Skeletal muscle tissue (tissue), 4 donors: ENCODE measurements around the gene ISL2. TPM values are rescaled to one million over a fixed set of nuclear protein-coding genes. Genes with fewer than 3 reads are reported as not detected.

Experiments used
- H3K27ac ChIP-seq: one replicate; pipeline ENCODE4 v1.7.0; 2013; ENCODE audit warnings: mild to moderate bottlenecking, low read depth, low read length, inconsistent platforms
- H3K27me3 ChIP-seq, 3 donors: one replicate each; pipeline ENCODE4 v1.7.0; 2013; ENCODE audit warnings: low read length in 3 of 3; ENCODE audit not compliant: control insufficient read depth in 3 of 3, insufficient read depth in 3 of 3
- H3K36me3 ChIP-seq, 3 donors: one replicate each; pipeline ENCODE4 v1.7.0; 2013; ENCODE audit warnings: low read length in 3 of 3; ENCODE audit not compliant: control insufficient read depth in 3 of 3, insufficient read depth in 3 of 3
- H3K4me1 ChIP-seq, 3 donors: one replicate each; pipeline ENCODE4 v1.7.0; 2013; ENCODE audit warnings: low read length in 3 of 3, mild to moderate bottlenecking in 3 of 3; ENCODE audit not compliant: control insufficient read depth in 3 of 3, insufficient read depth in 3 of 3
- H3K4me3 ChIP-seq, 3 donors: one replicate each; pipeline ENCODE4 v1.7.0; 2013; ENCODE audit warnings: low read length in 3 of 3
- H3K9ac ChIP-seq, 3 donors: one replicate each; pipeline ENCODE4 v1.7.0; 2013; ENCODE audit warnings: low read length in 3 of 3, mild to moderate bottlenecking in 3 of 3, moderate library complexity in 2 of 3, low read depth in 1 of 3
- H3K9me3 ChIP-seq, 3 donors: one replicate each; pipeline ENCODE4 v1.7.0; 2013; ENCODE audit warnings: low read length in 3 of 3; ENCODE audit not compliant: control insufficient read depth in 3 of 3
- total RNA-seq: library from RNA; depleted of rRNA; stranded (reverse); fragments of >200 nt; gene quantifications from one replicate; pipeline ENCODE4 v1.2.3, GENCODE V29; 2014
- donor health status: Osteomylitis.

The ISL2 gene
- total RNA-seq, 1 donor from 2014 or later = not detected

DNA sequence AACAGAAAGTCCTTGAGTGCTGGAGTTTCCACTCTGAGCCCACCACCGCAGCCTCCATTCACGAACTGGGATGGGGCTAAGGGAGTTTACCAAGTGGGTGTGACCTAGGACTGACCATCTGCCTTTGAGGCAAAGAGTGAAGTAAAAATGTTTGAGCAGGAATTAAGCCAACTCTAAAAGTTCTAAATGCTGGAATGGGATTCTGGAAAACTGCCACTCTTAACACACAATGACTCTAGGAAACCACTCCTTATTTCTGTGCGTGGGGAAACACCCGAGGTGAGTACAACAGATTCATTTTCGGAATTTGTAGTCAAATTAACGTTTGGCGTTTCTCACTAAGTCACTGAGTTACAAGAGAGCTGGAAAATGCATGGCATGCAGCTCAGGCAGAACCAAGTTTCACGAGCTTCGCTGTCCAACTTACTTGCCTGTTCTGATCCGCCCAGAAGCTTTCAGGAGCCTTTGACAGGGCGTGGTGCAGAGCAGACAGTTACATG lies 31.6 kb downstream of the ISL2 start:
- H3K9me3 ChIP-seq = no peaks in the 10 kb centered on the region
- no peak overlapping the region for H3K27ac ChIP-seq
- no peak overlapping the region for H3K4me3 ChIP-seq

DNA sequence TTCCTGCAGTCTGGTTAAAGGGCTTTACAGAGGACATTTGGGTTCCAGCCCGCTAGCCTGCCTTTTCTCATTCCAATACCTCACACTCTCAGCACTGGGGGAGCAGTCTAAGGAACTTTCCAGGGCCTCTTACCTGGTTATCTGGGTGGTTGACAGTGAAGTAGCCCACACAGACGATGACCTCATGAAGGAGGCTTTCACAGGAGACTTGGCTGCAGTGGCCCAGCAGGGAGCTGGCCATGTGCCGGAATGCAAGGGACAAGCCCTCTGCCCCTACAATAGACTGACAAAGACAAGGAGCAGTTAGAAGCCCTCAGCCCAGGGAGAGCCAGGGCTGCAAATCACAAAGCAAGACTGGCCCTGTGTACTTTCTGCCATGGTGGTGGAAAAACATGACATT lies 39.5 kb downstream of the ISL2 start:
- Histone ChIP-seq H3K4me3 (no peak overlapping the region), H3K9me3 (no peaks in the 10 kb centered on the region), H3K4me1 (no peaks in the 10 kb centered on the region), H3K36me3 (peaks cover 0 to 10% (median 9%) of the 10 kb centered on the region in 3 donors), H3K9ac (no peak overlapping the region), H3K27ac (no peak overlapping the region), H3K27me3 (no peaks in the 10 kb centered on the region)

More for the DNA sequence above, 31.6 kb downstream of the ISL2 start:
- H3K4me1 ChIP-seq = peaks cover 0 to 6% (median 0%) of the 10 kb centered on the region in 3 donors
- no peak overlapping the region for H3K9ac ChIP-seq
- peaks cover 0 to 3% (median 0%) of the 10 kb centered on the region in 3 donors for H3K36me3 ChIP-seq
- H3K27me3 ChIP-seq = no peaks in the 10 kb centered on the region

DNA sequence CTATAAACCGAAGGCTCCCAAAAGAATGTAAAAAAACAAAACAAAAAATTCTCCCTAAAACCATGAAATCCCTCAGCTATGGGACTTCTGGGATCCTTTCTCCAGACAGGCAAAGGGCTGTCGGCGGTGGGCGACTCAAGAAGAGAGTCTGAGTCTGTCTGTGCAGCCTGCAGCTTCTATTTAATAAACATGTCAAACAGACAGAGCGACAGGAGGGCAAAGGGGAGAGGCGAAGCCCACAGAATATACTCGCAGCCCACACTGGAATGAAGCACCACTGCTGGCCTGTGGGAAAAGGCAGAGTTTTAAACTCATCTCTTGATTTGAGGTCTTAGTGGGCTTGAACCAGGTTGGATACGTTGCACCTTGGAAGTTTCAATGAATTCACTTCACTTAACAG lies 40.2 kb downstream of the ISL2 start:
- Histone ChIP-seq H3K9me3 (no peaks in the 10 kb centered on the region), H3K4me3 (no peak overlapping the region), H3K36me3 (peaks cover 0 to 10% (median 9%) of the 10 kb centered on the region in 3 donors), H3K27me3 (no peaks in the 10 kb centered on the region), H3K9ac (no peak overlapping the region), H3K27ac (no peak overlapping the region), H3K4me1 (no peaks in the 10 kb centered on the region)

DNA sequence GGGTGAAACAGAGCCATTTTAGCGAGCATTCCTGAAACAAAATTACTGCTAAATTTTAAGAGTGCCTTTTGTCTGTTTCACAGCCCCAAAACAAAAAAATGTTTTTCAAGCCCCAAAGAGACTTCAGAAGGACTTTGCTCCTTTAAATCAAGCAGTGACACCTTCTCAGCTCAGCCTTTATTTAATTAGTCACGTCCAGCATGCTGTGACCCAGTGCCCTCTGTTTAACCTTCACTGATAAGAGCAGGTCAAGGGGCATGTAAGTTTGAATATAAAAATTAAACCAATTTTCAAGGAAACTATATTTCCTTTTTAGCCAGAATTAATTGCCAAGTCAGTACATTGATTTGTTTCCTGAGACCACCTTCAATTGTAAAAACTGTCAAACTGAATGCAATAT lies 40.6 kb downstream of the ISL2 start:
- Histone ChIP-seq H3K27me3 (no peaks in the 10 kb centered on the region), H3K27ac (no peak overlapping the region), H3K4me1 (no peaks in the 10 kb centered on the region), H3K9me3 (no peaks in the 10 kb centered on the region), H3K9ac (no peak overlapping the region), H3K4me3 (no peak overlapping the region), H3K36me3 (peaks cover 0 to 9% (median 7%) of the 10 kb centered on the region in 3 donors)

DNA sequence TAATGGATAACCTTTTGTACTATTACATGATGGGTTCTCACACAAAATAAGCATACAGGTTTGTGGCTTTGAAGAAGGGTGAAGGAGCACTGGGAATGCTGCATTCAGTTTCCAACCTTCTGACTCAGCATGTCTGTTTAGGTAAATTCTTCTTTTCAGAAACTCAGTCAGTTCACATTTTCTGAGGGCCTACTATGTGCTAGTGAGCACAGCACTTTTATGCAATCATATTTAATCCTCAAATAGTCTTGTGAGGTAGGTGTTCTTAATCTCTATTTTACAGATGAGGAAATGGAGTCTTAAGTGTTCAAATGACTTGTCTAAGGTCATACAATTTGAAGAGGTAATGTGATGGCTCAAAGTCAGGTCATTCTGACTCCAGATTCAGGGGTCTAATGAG lies 41.2 kb downstream of the ISL2 start:
- Histone ChIP-seq H3K4me1 (no peaks in the 10 kb centered on the region), H3K9me3 (no peaks in the 10 kb centered on the region), H3K9ac (no peak overlapping the region), H3K36me3 (peaks cover 0 to 9% (median 7%) of the 10 kb centered on the region in 3 donors), H3K27me3 (no peaks in the 10 kb centered on the region), H3K4me3 (no peak overlapping the region), H3K27ac (no peak overlapping the region)

DNA sequence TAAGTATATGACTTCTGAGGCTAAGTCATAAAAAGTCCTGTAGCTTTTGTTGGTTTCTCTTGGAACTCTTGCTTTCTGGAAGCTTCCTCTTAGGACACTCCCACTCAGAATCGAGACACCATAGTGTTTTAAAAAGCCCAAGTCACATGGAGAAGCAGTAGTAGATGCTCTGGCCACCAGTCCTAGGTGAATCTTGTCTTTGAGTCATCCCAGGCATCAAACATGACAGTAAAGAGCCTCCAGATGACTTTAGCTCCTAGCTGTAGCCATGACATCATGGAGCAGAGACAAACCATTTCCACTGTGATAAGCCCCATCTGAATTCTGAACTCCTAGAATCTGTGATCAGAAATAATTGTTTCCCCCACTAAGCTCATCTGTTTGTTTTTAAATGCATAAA lies 42.1 kb downstream of the ISL2 start:
- H3K9ac ChIP-seq = no peak overlapping the region
- H3K4me1 ChIP-seq = no peaks in the 10 kb centered on the region
- H3K27me3 ChIP-seq = no peaks in the 10 kb centered on the region
- no peaks in the 10 kb centered on the region for H3K9me3 ChIP-seq
- H3K36me3 ChIP-seq = peaks cover 0 to 4% (median 3%) of the 10 kb centered on the region in 3 donors
- H3K27ac ChIP-seq = no peak overlapping the region
- H3K4me3 ChIP-seq = no peak overlapping the region

DNA sequence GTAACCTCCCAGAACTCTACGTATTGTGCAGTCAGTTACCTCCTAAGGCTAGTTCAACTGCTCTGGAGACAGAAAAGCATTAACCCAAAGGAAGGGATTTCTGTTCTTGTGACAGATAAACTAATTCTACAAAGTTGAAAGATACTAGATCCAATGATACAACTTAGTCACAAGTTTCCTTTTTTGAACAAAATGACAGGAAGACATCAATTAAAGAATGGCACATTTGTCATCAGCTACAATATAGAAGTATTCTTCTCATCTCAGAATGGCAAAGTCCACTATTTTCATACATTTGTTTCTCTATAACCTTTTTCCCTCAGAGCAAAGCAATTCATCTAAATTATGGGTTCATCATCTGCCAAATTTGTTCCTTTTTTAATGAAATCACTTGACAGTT lies 43.7 kb downstream of the ISL2 start:
- Histone ChIP-seq H3K36me3 (peaks cover 0 to 4% (median 3%) of the 10 kb centered on the region in 3 donors), H3K4me1 (no peaks in the 10 kb centered on the region), H3K27ac (no peak overlapping the region), H3K4me3 (no peak overlapping the region), H3K9me3 (no peaks in the 10 kb centered on the region), H3K9ac (no peak overlapping the region), H3K27me3 (no peaks in the 10 kb centered on the region)

DNA sequence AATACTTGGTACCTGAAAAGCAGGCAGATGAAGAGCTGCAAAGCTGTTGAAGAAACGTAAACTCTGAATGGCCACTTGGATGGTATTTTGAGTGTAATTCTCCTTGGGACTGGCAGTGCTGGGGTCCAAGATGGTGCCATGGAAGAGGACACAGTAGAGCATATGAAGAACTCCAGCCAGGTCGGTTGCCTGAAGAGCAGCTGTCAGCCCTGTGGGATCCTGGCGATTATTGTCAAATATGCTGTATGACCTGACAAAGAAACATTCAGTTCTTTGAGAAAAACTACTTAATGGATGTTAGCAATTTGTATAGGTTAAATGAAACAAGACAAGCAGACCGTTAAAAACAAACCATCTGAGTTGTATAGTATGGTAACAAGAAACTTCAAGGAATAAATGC lies 44.8 kb downstream of the ISL2 start:
- Histone ChIP-seq H3K27me3 (no peaks in the 10 kb centered on the region), H3K36me3 (peaks cover 0 to 4% (median 0%) of the 10 kb centered on the region in 3 donors), H3K9ac (no peak overlapping the region), H3K4me3 (no peak overlapping the region), H3K27ac (no peak overlapping the region), H3K4me1 (no peaks in the 10 kb centered on the region), H3K9me3 (no peaks in the 10 kb centered on the region)

DNA sequence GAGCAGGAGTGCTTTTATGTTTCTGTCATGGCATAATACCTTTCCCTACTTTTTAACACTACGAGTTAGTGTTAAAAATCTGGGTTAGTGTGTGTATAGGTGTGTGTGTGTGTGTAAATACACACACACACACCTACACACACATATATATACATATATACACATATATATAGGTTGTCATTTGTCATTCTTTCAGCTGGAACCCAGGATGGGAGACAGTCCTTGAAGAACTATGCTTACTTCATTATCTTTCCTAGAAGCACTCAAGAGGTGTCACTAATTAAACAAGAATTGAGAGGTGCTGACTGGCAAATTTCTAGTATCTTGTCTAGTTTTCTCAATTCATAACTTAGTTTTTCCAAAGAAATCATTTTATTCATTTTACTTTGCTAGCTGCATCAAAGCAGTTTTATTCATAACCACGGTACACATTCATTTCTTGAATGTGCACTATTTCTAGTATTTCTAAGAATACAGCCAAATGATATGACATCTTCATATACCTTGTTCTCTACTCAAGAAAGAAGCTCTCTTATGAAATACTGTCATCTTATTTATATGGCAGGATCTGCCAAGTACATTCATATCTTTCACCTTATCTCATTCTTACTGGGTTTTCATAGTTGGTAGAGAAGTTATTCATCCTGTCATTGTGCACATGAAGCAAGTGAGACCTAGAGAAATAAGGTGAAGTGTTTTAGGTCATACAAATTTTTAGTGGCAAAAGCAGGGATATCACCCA lies 46.6 kb downstream of the ISL2 start:
- no peak overlapping the region for H3K9ac ChIP-seq
- H3K4me3 ChIP-seq = no peak overlapping the region
- no peaks in the 10 kb centered on the region for H3K9me3 ChIP-seq
- no peaks in the 10 kb centered on the region for H3K27me3 ChIP-seq
- peaks cover 0 to 4% (median 0%) of the 10 kb centered on the region in 3 donors for H3K36me3 ChIP-seq
- no peak overlapping the region for H3K27ac ChIP-seq
- no peaks in the 10 kb centered on the region for H3K4me1 ChIP-seq

DNA sequence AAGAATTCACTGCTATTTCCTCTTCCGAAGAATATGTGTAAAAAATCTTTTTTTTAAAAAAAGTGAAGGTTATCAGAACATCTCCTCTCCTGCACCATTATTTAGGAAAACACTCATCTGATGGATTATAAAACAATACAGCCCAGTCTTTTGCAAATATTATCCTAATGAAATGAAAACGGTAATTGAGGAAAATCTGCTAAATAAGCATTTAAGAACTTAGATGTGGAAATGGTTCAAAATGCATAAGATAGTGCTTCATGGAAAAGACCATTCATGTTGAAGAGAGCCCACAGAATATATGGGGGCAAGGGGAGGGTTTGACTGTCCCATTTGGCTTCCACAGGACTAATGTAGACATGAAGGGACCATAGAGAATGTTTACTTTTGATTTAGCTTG lies 47.8 kb downstream of the ISL2 start:
- Histone ChIP-seq H3K9me3 (no peaks in the 10 kb centered on the region), H3K27me3 (no peaks in the 10 kb centered on the region), H3K36me3 (peaks cover 0 to 4% (median 0%) of the 10 kb centered on the region in 3 donors), H3K4me3 (no peak overlapping the region), H3K27ac (no peak overlapping the region), H3K9ac (no peak overlapping the region), H3K4me1 (no peaks in the 10 kb centered on the region)
